Liver (tissue), 3 donors: Measurements from ENCODE around the gene TOP3A.

Experiments
- CTCF ChIP-seq: fragments of 150-350 bp; IDR thresholded peaks from 2 replicates; pipeline ENCODE4 v1.5.1; 2017; ENCODE audit warnings: improper control_type of control experiment, low read depth, low read length; ENCODE audit not compliant: missing input control
- RAD21 ChIP-seq, 2 donors: IDR thresholded peaks; 2 replicates each; pipeline ENCODE4 v1.6.1; 2016; ENCODE audit warnings: antibody characterized with exemption in 2 of 2, mild to moderate bottlenecking in 2 of 2
- SP1 ChIP-seq: IDR thresholded peaks from 2 replicates; pipeline ENCODE4 v1.6.1; 2018; ENCODE audit warnings: antibody characterized with exemption, mild to moderate bottlenecking
- donor health status: healthy.
- donor health status: healthy.

GRCh38 chr17:18229254-18229653, 85.5 kb downstream of the TOP3A start:
- TF ChIP-seq CTCF (no peak), SP1 (no peak), RAD21 (IDR thresholded peaks at IDR 0.05) (no peak)
